ENCODE measurements around the gene BRSK2.
"Not testable (repeated sequence)": the region's sequence is repeated elsewhere in the genome, so short reads cannot be mapped to it uniquely, and the experiment has no call there.

Gene BRSK2

DNA sequence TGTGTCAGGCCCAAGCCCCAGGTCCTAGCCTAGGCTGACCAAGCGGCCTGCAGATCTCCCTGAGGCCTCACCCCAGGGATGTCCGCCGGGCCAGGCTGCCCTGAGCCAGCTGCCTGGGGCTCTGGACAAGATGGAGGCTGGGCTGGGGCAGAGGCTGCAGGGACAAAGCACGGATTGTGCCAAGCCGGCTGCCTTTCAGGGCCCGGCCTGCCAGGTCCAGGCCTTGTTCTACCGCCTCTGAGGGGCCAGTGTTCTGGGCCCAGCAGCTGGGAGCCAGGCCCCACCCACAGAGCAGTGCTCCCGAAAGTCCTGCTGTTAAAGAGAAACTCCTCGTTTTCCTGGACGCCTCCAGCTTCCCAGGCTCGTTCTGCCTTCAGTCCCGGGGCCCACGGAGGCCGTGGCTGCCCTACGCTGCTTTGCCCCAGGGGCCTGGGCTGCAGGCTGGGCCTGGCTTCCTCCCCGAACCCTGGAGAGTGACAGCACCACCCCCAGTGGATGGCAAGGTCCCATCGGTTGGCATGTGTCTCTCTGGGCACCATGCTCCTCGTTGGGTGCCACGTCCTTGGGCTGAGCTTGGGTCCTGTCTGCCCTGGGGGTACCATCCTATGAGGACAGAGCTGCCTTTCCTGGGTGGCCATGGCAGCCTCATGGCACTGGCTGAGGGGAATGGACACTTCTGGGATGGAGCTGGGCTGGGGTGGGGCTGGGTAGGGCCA, 7.6 kb downstream of the BRSK2 start:
- DNase-seq: no peak

DNA sequence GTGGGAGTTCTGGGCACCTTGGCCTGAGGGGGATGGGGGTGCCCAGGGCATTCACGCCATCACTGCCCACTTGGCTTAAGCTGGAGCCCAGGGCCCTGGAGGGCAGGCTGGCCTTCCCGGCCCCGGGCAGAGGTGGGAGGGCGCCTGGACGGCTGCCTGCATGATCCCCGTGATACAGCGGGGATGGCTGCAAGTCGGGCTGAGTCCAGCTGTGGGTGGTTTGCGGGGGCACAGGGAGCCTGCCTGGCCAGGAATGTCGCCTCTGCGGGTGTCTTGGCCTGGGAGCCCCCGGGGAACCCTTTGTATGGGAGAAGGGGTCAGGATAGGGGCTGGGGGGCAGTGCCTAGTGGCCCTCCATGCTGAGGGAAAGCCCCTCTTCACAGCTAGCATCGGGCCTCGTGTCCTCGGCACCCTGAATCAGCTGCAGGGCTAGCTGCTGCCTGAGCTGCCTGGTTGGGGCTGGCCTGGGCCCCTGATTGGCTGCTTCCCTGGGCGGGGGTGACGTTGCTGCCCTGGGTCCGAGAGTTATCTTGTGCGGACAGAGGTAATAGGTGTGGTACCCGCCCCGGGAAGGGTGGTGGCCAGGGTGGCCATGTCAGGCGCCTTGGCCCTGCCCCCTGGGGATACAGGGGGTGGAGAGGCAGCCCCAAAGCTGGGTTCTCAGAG, 8.3 kb downstream of the BRSK2 start:
- no peak for DNase-seq

DNA sequence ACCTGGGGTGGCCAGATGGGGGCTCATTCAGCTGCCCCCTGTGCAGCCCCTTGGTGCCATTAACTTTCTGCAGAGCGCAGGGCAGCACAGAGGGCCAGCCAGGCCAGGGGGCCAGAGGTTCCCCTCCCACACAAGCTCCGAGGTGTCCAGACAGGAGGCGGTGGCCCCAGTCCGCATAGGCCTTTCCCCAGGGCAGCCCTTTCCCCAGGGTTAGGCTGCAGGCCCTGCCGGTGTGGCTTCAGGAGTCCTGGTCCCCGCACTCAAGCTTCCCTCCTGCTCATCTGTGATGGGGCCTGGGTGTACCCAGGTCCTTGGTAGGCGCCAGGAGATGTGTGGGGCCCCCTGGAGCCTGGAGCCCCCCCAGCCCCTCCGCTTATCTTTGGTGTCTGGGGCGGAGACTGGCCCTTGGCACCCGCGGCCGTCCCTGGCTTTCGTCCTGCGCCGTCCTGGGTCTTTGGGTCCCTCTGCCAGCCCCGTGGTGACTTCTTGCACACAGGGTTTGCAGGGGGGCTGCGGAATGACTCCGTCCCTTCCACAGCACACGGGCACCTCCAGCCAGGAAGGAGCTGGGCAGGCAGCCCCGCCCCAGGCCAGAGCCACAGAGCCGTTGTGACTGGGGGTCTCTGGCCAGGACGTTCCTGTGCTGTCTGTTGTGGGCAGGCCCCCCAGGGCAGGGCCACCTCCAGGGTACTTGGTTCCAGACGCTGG, 8.9 kb downstream of the BRSK2 start:
- DNase-seq: no peak

DNA sequence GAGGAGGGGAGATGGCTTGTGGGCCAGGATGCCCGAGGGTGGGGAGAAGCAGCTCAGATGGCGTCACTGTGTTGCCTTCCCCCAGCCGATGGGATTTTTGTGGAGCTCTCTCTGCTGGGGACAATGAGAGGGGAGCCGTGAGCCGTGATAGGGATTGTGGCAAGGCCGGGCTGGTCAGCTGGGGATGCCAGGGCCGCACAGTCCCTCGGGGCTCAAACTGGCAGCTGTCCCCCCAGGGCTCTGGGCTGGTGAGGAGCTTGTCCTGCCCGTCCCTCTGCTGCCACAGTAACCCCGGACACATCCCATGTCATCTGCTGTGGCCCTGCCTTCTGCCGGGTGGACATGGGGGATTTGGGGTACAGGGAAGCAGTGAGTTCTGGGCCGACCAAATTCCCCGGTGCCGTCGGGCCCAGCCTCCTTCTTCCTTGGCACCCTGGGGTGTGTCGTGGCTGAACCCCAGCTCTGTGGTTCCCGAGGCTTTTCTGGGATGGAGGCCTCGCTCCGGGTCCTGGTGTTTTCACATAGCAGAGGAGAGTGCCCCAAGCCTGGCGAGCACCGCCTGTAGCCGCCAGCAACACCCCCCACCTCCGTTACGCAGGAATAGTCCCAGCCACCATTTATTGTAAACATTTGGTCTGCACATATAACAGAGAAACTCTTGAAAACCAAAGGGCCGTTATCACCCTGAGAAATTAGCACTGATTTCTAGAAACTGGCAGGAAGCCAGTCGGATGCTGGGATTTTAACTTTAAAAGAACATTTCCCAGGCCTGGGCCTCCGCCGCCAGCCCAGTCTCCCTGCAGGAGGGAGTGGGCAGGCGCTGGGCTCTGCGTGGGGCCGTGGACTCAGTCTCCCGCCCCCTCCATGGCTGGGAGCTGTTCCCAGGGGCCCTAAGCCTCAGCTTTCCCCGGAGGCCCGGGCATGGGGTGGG, 9.9 kb downstream of the BRSK2 start:
- no peak for DNase-seq

DNA sequence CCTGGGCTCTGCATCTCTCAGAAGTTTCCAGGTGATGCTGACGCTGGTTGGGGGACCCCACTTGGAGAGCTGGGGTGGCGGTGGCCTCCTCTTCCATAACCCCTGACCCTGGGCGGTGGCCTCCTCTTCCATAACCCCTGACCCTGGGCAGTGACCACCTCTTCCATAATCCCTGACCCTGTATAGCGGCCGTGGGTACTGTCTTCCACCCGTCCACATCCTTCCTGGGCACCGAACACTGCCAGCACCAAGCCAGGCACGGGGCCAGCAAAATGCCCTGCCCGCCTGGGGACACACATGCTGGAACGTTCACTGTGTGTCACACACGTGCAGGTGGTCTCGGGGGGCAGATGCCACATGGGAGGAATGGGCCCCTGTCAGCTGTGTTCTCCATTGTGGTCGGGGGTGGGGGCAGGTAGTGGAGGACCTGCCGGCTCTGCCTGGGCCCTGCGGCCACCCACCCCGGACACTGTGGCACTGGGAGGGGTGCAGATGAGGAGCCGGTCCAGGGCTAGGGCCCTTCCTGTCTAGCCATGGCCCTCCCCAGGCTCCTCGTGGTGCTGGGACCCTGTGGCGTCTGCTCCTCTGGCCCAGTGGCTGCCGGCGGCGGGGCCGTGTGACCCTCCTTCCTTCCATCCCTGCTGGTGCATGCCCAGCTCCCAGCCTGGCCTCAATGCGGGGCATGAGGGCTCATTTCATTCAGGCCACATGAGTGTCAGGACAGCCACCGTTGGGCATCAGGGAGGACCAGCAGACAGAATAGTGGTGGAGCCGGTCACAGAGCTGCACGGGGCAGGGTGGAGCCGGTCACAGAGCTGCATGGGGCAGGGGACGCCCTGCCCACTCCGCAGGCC, 10.8 kb downstream of the BRSK2 start:
- no peak for DNase-seq

DNA sequence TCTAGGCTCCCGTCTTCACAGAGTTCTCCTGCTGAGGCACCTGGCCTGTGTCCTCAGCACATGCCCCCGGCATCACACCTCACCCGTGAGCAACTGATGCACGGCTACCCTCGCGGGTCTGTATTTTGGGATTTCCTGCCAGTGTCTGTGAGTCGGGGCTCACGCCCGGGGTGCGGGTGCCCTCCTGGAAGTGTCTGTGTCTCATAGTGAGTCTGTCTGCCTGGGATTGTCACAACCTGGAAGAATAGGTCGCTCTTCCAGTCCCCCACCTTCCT, 11.4 kb downstream of the BRSK2 start:
- DNase-seq: no peak

DNA sequence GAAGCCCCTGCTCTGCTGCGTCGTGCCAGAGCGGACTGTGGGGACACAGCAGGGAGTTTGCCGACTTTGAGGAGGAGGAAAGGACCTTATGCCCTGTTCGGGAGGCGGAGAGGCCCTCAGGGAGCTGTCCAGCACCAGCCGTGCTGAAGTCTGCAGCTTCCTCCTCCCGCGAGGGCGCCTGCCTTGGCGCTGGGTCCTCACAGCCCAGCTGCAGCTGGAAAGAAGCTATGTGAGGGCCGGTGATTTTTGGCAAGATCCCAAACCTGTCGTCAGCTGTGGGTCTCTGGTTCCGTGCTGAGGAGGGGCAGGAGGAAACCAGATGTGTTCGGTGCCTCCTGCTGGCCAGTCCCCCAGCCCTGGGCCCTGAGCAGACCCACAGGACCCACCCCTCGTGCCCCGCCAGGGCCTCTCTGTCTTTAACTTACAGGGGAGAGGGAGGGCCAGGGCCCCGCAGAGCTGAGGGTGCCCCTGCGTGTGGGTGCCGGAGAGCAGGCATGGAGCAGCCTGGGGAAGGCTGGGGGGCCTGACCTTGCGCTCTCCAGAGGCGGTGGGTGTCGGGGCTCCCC, 12.0 kb downstream of the BRSK2 start:
- DNase-seq: peak in 1 of 2 experiments; percentile 29

DNA sequence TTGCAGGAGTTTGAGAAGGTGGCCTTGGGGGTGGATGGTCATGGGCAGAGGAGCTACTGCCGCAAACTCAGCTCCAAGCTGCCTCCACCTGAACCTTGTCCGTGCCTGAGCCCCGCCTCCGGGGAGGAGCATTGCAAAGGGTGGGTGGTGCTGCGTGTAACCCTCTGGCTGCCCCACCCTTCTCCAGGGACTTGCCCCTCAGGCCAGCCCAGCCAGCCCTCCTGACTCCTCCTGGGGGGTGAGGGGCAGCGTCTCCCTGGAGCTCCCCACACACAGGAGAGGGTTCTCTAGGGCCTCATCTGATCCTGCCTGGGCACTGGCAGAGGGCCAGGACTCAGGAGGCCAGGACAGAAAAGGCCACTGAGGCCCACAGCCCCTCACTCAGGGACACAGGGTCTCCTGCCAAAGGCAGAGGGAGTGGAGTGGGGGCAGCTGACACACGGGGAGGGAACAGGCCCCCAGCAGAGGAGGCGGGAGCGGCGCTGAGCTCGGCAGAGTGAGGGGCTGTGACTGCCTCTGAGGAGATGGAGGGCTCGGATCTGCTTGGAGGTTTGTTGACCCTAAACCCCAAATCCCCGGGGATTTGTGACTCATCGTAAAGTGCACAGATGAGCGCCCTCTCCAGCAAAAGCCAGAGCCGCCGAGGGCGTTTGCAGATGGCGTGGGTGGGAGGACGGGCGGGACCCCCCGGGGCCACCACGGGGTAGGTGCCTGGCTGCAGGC, 12.8 kb downstream of the BRSK2 start:
- no peak for DNase-seq

DNA sequence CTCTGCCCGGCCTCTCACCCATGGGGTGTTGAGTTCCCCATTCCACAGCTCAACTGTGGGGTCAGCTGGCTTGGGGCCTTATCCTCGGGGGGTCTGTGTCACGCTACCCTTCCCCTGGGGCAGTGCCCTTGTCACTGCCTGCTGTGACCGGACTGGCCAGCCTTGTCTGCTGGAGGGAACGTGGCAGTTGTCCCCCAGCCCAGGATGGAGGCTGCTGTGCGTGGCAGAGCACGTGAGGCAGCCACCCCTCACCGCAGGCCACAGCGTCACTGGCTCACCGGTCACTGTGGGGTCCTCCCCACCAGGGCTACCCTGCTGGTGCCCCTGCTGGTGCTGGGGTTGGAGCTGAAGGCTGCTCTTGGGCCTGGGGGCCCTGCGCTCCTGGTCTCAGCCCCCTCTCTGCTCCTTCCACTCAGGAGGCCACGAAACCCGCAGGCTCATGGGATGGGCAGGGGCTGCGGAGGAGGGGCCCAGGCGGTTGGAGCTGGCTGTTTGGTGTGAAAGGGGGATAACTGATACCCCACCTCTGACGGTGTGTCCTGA, 13.4 kb downstream of the BRSK2 start:
- DNase-seq: no peak

DNA sequence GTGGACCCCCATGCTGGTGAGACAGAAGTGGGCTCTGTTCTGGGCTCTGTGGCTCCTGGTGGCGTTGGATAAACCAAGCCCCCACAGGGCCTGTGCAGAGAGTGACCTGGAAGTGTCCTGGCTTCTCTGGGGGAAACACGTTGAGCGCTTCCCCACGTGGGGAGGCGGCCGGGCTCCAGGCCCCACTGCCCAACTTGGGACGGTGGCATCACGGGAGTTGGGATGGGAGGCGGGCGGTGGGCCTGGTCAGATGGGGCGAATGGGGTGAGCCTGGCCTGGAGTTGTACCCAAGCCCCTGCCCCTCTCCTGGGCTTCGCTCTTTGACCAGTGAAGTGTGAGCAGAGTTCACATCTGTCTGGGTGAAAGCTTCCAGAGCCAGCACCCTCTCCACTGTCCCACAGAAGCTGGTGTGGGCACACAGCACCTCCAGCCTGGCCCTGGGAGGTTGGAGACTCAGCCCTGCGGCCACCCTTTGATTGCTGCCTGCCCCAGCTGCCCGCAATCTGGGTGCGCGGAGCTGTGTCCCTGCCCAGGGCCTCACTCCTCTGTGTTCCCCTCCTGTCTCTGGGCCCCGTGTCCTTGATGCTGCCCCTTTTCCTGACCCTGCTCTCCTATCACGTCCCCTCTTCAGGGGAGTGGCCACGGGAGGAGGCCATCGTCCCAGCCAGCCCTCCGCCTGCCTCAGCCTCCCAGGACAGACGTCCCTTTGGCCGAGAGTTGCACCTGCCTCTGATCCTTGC, 14.2 kb downstream of the BRSK2 start:
- no peak for DNase-seq

DNA sequence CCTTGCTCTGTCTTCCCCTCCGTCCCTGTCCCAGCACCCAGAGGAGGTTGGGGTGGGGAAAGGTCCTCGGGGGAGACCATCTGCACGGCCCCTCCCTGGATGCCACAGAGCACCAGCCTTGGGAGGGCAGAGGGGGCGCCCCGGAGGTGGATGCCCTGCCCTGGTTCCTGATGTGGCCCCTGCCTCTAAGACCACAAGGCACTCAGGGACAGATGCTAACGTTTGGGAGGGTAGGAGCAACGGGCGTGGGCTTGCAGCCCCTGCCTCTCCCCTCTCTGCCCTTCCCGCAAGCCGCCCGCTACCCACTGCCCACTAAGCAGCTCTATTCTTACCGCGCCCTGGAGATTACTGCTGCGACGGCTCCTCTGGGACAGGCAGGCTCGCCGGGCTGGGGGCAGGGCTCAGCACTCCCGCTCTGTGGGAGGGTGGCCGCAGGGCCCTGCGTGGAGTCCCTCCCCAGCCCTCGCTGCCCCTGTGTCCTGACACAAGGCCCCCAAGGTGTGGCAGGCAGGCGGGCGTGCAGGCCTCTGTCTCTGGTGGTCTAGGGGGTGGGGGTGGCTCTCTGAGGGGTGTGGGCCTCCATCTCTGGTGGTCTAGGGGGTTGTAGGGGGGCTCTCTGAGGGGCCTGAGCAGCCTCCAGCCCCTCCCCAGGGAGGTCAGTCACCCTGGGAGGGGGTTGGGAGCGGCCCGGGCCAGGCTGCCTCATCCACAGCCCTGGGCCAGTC, 14.9 kb downstream of the BRSK2 start:
- DNase-seq: no peak

DNA sequence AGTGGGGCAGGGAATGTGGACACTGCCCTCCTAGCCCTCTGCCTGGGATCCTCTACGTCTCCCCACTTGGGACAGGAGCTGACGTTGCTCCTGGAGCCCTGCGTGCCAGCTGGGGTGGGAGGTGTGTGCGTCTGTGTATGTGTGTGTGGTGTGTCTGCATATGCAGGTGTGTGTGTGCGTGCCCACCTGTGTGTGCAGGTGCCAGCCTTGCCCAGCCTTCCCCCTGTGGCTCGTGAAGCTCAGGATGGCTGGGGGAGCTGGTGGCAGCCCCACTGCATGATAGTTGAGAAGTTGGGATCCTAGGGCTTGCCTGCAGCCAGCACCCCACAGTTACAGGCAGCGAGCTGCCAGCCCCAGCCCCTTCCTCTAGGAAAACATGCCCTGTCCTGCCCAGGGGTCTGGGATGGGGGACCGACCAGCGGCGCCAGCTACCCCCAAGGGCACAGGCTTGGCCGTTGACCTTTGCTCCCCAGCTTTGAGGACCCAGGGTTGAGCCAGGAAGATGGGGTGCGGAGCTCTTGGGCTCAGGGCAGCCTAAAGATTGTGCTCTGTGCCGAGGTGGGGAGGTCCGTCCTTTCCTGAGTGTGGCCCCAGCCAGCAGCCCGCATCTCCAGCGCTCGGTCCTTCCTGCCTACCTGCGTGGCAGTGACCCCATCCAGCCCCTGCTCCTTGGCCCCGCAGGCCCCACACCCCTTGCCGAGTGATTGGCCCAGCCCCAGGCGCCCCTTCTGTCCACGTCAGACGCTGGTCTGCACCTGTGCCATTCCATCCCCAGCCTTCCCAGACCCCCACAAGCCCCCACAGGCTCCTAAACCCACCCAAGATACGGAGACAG, 15.7 kb downstream of the BRSK2 start:
- no peak for DNase-seq

DNA sequence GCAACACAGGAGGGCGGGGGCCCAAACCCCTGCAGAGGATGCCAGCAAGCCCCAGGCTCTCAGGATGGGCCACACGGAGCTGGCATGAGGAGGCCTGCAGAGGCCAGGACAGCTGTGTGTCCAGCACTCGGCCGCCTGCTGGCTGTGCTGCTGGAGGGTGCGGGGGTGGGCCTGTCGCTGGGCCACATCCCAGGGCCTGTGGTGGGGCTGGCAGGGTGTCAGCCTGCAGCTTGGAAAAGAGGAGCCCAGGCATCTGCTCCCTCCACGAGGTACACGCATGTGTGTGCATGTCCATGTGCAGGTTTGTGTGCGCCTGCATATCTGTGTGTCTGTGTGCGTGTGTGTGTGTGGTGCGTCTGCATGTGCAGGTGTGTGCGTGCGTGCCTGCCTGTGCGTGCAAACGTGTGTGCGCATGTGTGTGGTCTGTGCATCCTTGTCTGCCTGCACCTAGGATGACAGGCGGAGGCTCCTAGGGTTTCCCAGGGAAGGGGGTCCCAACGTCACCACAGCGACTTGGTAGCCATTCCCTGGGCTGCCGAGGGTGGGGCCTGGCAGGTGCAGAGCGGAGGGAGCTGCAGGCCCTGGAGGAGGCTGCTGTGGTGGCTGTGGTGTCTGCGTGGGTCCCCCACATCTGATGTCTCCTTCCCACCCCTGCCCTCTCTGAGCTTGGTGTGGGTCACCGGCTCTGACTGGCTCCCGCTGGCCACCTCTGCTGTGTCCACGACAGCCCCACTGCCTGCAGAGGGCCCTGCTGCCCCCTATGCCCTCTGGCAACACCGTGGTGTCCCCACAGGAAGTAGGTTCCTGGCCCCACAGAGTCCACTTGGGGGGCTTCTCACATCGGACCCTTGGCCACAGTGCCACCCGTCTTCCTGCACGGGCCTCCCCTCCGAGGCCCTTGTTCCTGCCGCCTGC, 17.1 kb downstream of the BRSK2 start:
- no peak for DNase-seq

DNA sequence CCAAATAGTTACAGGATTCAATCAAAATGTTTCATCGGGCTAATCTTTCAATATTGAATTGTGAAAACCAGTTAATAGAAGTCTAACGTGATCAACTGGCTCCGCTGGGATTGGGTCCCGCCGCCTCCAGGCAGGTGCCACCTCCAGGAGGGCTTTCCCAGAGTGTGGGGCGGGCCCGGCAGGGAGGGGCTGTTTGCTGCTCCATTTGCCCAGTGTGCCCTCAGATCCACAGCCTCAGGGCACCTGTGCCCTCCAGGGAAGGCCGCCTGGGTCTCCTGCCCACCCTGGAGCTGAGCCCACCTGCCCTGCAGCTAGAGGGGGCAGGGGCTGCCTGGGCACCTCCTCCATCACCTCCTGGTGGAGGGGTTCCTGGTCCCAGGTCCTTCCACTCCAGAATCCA, 17.9 kb downstream of the BRSK2 start:
- no peak for DNase-seq

DNA sequence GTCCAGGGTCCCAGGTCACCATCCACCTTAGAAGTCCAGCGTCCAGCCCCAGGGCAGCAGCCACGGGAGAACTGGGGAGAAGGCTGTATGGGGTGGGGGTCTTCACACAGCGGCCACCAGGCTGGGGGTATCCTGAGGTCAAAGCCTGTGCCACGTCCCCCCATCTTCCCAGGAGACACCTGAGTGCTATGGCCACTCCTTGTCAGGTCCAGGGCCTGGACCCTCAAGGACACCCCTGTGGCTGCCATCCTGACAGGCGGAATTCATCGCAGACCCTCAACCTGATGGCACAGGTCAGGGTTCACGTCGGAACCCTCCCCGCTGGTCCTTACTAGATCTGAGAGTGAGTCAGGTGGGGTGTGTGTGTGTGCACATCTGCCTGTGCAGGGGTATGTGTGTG, 18.6 kb downstream of the BRSK2 start:
- no peak for DNase-seq

DNA sequence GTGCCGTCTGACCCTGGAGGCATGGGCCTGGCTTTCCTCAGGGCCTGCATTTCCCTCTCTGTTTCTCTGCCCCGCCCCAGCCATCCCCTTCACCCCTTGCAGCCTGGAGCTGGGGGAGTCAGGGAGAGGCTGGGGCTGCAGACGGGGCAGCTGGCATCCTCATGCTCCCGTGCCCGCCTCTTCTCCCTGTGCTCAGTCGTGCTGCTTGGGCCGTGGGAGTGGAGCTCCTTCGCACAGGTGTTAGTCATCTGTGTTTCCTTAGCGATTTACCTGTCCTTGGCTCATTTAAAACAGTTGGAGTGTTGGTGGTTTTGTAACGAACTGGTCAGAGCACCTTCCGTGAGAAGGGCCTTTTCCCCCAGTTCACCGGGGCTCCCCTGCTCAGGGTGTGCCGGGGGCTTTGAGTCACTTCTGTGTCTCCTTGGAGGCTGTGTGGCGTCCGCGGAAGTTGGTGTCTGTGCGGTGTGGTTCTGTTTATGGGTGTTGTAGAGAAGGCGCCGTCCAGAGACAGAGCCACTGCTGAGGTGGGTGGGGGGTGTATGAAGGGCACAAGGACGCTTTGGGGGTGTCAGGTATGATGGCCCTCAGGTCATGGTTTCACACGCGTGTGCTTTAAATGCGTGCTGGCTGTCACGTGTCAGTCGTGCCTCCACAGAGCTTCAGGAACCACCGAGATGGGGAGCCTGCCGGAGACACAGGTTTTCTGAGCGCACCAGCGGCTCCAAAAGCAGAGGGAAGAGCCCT, 19.5 kb downstream of the BRSK2 start:
- DNase-seq: no peak

DNA sequence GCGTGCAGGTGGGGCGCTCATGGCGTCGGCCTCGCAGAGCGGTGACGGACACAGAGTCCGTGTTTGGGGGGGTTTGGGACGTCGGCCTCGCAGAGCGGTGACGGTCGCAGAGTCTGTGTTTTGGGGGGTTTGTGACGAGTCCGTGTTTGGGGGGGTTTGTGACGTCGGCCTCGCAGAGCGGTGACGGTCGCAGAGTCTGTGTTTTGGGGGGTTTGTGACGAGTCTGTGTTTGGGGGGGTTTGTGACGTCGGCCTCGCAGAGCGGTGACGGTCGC, 20.1 kb downstream of the BRSK2 start:
- not testable (repeated sequence) for DNase-seq

Measured in activated CD4-positive, alpha-beta T cell treated with anti-CD3 and anti-CD28 coated beads, Interleukin-2, amount 50 U/mL, for 4 hours (primary cell).